Heart left ventricle (tissue), 16 donors: ENCODE results near the gene TM4SF20. TPM values are rescaled to one million over a fixed set of nuclear protein-coding genes. Genes with fewer than 3 reads are reported as not detected.

Experiments
- ATAC-seq, 4 donors: fragments of 200-7000 bp; cut with Tn5 transposase; one replicate each; pipeline ENCODE4 v1.9.1; 2020 to 2022; ENCODE audit warnings: moderate library complexity in 4 of 4, mild to moderate bottlenecking in 3 of 4, moderate number of reproducible peaks in 1 of 4
- DNase-seq, 5 donors: peaks; one replicate each; pipeline ENCODE4 v3.0.0-alpha.2; 2020
- H3K27ac ChIP-seq, 12 donors: fragments of 200-600 bp; sonication (generic) in 4 of 12; one replicate each; pipeline versions ENCODE4 v1.5.0 to v1.8.0; 2016 to 2022; ENCODE audit warnings: mild to moderate bottlenecking in 2 of 12
- H3K27me3 ChIP-seq, 9 donors: fragments of 200-600 bp; sonication (generic) in 2 of 9; one replicate each; pipeline versions ENCODE4 v1.5.1 to v1.8.0; 2016 to 2022; ENCODE audit warnings: mild to moderate bottlenecking in 3 of 9
- H3K36me3 ChIP-seq, 9 donors: fragments of 200-600 bp; sonication (generic) in 2 of 9; one replicate each; pipeline versions ENCODE4 v1.5.0 to v1.8.0; 2018 to 2022; ENCODE audit warnings: mild to moderate bottlenecking in 2 of 9
- H3K4me1 ChIP-seq, 12 donors: fragments of 200-600 bp; sonication (generic) in 4 of 12; one replicate each; pipeline versions ENCODE4 v1.5.0 to v1.8.0; 2016 to 2022; ENCODE audit warnings: mild to moderate bottlenecking in 3 of 12
- H3K4me3 ChIP-seq, 12 donors: fragments of 200-600 bp; sonication (generic) in 4 of 12; one replicate each; pipeline versions ENCODE4 v1.5.0 to v1.8.0; 2017 to 2022; ENCODE audit warnings: mild to moderate bottlenecking in 9 of 12, moderate library complexity in 4 of 12
- H3K9me3 ChIP-seq, 12 donors: fragments of 200-600 bp; sonication (generic) in 4 of 12; one replicate each; pipeline versions ENCODE4 v1.5.0 to v1.8.0; 2016 to 2022; ENCODE audit warnings: mild to moderate bottlenecking in 1 of 12
- POLR2A ChIP-seq, 2 donors: fragments of 450-650 bp; IDR thresholded peaks; one replicate each; pipeline ENCODE4 v1.6.1; 2017; ENCODE audit warnings: antibody characterized with exemption in 2 of 2, mild to moderate bottlenecking in 2 of 2, moderate library complexity in 2 of 2
- WGBS, 4 donors: extraction: QIAGEN DNeasy Blood & Tissue Kit in 2 of 4; methylation state at CpG; one replicate each; pipeline versions ENCODE4 v1.1.5 to v1.1.7; 2013 to 2018; 5-methylcytosine and 5-hydroxymethylcytosine counted together
- intact Hi-C, 10 donors: fragments of 100-400 bp; cut with DNase I; formaldehyde crosslinking; loops; one replicate each; pipeline versions ENCODE4 v1.11.1 to v1.14.2; 2022
- polyA plus RNA-seq, 2 donors: library from polyadenylated mRNA; stranded (reverse); fragments of 200-250 nt; gene quantifications; one replicate each; pipeline ENCODE4 v1.2.3, GENCODE V29; 2013
- total RNA-seq, 9 donors: library from RNA; depleted of rRNA in 2 of 9; stranded (reverse); fragments of >200 nt in 2 of 9; fragmentation: NEBNext Ultra II Directional in 3 of 9; extraction: Animal tissue kit (Norgen Biotek cat#: 25700) in 3 of 9; gene quantifications; one replicate each; pipeline versions ENCODE4 v1.1.0 to v1.2.4, GENCODE V29; 2016 to 2023
- TF ChIP-seq, protein P1 (sequence below), 12 donors: fragments of 200-600 bp; sonication (generic) in 4 of 12; IDR thresholded peaks; one replicate each; pipeline versions ENCODE4 v1.5.0 to v1.8.0; 2018 to 2022; ENCODE audit warnings: antibody characterized with exemption in 12 of 12, mild to moderate bottlenecking in 5 of 12
- donor health status: ischemic (EF 13 %, LVEDD 7.1; RV severe dilation, severe dysfunction).
- donor health status: healthy with polysubstance abuse.
- donor health status: DM: no; HTN: yes; CAD: no.
- donor health status: DM: no; HTN: no; CAD: no.
- donor health status: ischemic (EF 25% LVEDD 6.9; RV normal size, moderate dysfunction).
- donor health status: ischemic (EF 25% LVEDD 5.7; RV mildly dilated, moderate dysfunction).
- donor health status: healthy.
- donor health status: DM: yes; HTN: yes; CAD: no.
- donor health status: ischemic (EF 35%, LVEDD 5.7; RV mildly dilated, moderate dysfunction).
- donor health status: nonischemic (EF 11% LVEDD 7.7; RV severe dilation, severe dysfunction).
- donor health status: DM: yes; HTN: yes; CAD: no.
- donor health status: PGD.
- donor health status: ischemic (EF 29% LVEDD 5.4; RV normal size, mild dysfunction).
- donor health status: nonischemic (EF 23%, LVEDD 6.1; RV moderate dilation, normal function).

The TM4SF20 gene
- total and polyA plus RNA-seq, 11 donors = not detected

GRCh38 chr2:227313310-227313709, 65.8 kb downstream of the TM4SF20 start:
- intact Hi-C loops = no loop called here
- DNase-seq = no peak
- TF ChIP-seq POLR2A (IDR thresholded peaks at IDR 0.05) = no peak
- TF ChIP-seq, protein P1, sequence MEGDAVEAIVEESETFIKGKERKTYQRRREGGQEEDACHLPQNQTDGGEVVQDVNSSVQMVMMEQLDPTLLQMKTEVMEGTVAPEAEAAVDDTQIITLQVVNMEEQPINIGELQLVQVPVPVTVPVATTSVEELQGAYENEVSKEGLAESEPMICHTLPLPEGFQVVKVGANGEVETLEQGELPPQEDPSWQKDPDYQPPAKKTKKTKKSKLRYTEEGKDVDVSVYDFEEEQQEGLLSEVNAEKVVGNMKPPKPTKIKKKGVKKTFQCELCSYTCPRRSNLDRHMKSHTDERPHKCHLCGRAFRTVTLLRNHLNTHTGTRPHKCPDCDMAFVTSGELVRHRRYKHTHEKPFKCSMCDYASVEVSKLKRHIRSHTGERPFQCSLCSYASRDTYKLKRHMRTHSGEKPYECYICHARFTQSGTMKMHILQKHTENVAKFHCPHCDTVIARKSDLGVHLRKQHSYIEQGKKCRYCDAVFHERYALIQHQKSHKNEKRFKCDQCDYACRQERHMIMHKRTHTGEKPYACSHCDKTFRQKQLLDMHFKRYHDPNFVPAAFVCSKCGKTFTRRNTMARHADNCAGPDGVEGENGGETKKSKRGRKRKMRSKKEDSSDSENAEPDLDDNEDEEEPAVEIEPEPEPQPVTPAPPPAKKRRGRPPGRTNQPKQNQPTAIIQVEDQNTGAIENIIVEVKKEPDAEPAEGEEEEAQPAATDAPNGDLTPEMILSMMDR (IDR thresholded peaks at IDR 0.05) = no peak
- H3K4me1 ChIP-seq = no peaks in the 10 kb centered on the region
- H3K27me3 ChIP-seq = no peaks in the 10 kb centered on the region
- 85 to 95% (median 89%) methylated on average over 1 of the region's 1 CpG for WGBS, 4 donors
- ATAC-seq = no peak
- no peak overlapping the region for H3K27ac ChIP-seq
- peaks cover 0 to 43% (median 0%) of the 10 kb centered on the region in 9 donors for H3K36me3 ChIP-seq
- no peak overlapping the region for H3K4me3 ChIP-seq
- no peaks in the 10 kb centered on the region for H3K9me3 ChIP-seq

GRCh38 chr2:227312579-227312978, 66.5 kb downstream of the TM4SF20 start:
- Histone ChIP-seq H3K27me3 (no peaks in the 10 kb centered on the region), H3K4me3 (no peak overlapping the region), H3K4me1 (no peaks in the 10 kb centered on the region), H3K36me3 (peaks cover 0 to 50% (median 0%) of the 10 kb centered on the region in 9 donors), H3K27ac (no peak overlapping the region), H3K9me3 (no peaks in the 10 kb centered on the region)
- 47 to 51% (median 50%) methylated on average over 2 of the region's 2 CpGs for WGBS, 4 donors
- TF ChIP-seq, protein P1 (IDR thresholded peaks at IDR 0.05) = no peak
- no peak for TF ChIP-seq POLR2A (IDR thresholded peaks at IDR 0.05)
- DNase-seq (no peak), ATAC-seq (no peak)
- intact Hi-C loops = no loop called here

Other genes with a start within 250 kb of the TM4SF20 start
- 1 to 10 TPM; 1.6 to 9.9 (median 5.1) TPM for gene COL4A4, start 215.1 kb downstream of the TM4SF20 start, total RNA-seq
- 1 to 10 TPM; 1.0 to 1.3 TPM for gene COL4A4, start 215.1 kb downstream of the TM4SF20 start, polyA plus RNA-seq
- 1 to 10 TPM in 8 of 9 donors, under 1 TPM in 1; 0.96 to 6.9 (median 1.9) TPM for gene COL4A3, start 214.7 kb downstream of the TM4SF20 start, total RNA-seq
- 1 to 10 TPM in 1 of 2 donors, under 1 TPM in 1; 0.55 to 2.2 TPM for gene COL4A3, start 214.7 kb downstream of the TM4SF20 start, polyA plus RNA-seq
- gene MFF, start 54.1 kb downstream of the TM4SF20 start, total RNA-seq = 100 to 1,000 TPM in 2 of 9 donors, 10 to 100 TPM in 7; 62.7 to 117 (median 79.7) TPM
- 10 to 100 TPM; 60.1 to 86.5 TPM for gene MFF, start 54.1 kb downstream of the TM4SF20 start, polyA plus RNA-seq
- not detected for gene SCYGR1, start 8.6 kb upstream of the TM4SF20 start, total RNA-seq
- not detected for gene SCYGR1, start 8.6 kb upstream of the TM4SF20 start, polyA plus RNA-seq
- 10 to 100 TPM; 48.4 to 92.1 (median 60.0) TPM for gene AGFG1, start 92.8 kb upstream of the TM4SF20 start, total RNA-seq
- gene AGFG1, start 92.8 kb upstream of the TM4SF20 start, polyA plus RNA-seq = 10 to 100 TPM; 12.0 to 63.6 TPM
- gene SCYGR2, start 219.6 kb upstream of the TM4SF20 start, total RNA-seq = not detected
- gene SCYGR2, start 219.6 kb upstream of the TM4SF20 start, polyA plus RNA-seq = not detected
- gene SCYGR3, start 235.5 kb upstream of the TM4SF20 start, total RNA-seq = not detected
- gene SCYGR3, start 235.5 kb upstream of the TM4SF20 start, polyA plus RNA-seq = not detected
- gene SCYGR4, start 238.2 kb upstream of the TM4SF20 start, total RNA-seq = not detected
- not detected for gene SCYGR4, start 238.2 kb upstream of the TM4SF20 start, polyA plus RNA-seq